ENCODE results near the gene NDUFB3. TPM values are rescaled to one million over a fixed set of nuclear protein-coding genes. Genes with fewer than 3 reads are reported as not detected.
A peak's percentile ranks its signal among the peaks of the same experiment; 100 is the strongest.

NDUFB3 gene
- total and polyA plus RNA-seq, 10 of the 15 experiments (the other 5 are each of a cell fraction or from before 2014, with no cell fraction given), result 115 to 1,059 (median 187) TPM

DNA sequence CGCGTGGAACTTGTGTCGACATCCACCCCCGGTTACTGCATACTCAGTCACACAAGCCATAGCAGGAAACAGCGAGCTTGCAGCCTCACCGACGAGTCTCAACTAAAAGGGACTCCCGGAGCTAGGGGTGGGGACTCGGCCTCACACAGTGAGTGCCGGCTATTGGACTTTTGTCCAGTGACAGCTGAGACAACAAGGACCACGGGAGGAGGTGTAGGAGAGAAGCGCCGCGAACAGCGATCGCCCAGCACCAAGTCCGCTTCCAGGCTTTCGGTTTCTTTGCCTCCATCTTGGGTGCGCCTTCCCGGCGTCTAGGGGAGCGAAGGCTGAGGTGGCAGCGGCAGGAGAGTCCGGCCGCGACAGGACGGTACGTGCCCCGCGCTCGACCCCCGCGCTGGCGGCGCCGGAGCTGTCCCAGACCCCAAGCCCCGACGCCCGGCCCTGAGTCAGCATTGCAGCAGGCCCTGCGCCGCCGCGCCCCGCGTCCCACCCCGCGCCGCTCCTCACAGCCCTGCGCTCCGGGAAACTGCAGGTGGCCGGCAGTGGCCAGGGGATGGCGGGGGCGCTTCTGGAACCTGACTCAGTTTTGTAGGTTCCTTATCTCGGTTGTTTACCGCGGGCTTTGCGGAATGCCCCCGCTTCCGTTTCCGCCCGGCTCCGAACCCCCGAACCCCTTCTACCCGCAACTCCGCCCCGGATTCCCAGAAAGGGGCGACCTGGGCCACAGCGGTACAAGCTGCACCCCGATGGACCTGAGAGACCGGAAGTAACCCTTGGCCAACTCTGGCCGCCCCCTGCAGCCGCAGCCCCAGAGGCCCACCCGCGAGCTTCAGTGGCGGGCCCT, 44.5 kb downstream of the NDUFB3 start, which contains the start of gene CFLAR (continued):
- TF ChIP-seq, protein P1, sequence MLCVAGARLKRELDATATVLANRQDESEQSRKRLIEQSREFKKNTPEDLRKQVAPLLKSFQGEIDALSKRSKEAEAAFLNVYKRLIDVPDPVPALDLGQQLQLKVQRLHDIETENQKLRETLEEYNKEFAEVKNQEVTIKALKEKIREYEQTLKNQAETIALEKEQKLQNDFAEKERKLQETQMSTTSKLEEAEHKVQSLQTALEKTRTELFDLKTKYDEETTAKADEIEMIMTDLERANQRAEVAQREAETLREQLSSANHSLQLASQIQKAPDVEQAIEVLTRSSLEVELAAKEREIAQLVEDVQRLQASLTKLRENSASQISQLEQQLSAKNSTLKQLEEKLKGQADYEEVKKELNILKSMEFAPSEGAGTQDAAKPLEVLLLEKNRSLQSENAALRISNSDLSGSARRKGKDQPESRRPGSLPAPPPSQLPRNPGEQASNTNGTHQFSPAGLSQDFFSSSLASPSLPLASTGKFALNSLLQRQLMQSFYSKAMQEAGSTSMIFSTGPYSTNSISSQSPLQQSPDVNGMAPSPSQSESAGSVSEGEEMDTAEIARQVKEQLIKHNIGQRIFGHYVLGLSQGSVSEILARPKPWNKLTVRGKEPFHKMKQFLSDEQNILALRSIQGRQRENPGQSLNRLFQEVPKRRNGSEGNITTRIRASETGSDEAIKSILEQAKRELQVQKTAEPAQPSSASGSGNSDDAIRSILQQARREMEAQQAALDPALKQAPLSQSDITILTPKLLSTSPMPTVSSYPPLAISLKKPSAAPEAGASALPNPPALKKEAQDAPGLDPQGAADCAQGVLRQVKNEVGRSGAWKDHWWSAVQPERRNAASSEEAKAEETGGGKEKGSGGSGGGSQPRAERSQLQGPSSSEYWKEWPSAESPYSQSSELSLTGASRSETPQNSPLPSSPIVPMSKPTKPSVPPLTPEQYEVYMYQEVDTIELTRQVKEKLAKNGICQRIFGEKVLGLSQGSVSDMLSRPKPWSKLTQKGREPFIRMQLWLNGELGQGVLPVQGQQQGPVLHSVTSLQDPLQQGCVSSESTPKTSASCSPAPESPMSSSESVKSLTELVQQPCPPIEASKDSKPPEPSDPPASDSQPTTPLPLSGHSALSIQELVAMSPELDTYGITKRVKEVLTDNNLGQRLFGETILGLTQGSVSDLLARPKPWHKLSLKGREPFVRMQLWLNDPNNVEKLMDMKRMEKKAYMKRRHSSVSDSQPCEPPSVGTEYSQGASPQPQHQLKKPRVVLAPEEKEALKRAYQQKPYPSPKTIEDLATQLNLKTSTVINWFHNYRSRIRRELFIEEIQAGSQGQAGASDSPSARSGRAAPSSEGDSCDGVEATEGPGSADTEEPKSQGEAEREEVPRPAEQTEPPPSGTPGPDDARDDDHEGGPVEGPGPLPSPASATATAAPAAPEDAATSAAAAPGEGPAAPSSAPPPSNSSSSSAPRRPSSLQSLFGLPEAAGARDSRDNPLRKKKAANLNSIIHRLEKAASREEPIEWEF (IDR thresholded peaks at IDR 0.05; ENCODE audit: insufficient replicate concordance, low read depth, low read length), result no peak
- TF ChIP-seq KAT2A (conservative IDR thresholded peaks at IDR 0.05; ENCODE audit: control insufficient read depth, low read depth, low read length), result no peak
- TF ChIP-seq, protein P2, sequence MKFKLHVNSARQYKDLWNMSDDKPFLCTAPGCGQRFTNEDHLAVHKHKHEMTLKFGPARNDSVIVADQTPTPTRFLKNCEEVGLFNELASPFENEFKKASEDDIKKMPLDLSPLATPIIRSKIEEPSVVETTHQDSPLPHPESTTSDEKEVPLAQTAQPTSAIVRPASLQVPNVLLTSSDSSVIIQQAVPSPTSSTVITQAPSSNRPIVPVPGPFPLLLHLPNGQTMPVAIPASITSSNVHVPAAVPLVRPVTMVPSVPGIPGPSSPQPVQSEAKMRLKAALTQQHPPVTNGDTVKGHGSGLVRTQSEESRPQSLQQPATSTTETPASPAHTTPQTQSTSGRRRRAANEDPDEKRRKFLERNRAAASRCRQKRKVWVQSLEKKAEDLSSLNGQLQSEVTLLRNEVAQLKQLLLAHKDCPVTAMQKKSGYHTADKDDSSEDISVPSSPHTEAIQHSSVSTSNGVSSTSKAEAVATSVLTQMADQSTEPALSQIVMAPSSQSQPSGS (IDR thresholded peaks at IDR 0.05; ENCODE audit: low read length), result no peak
- TF ChIP-seq EGR1 (IDR thresholded peaks at IDR 0.05; ENCODE audit: borderline replicate concordance in 1 of 2, low read depth in 2 of 2, low read length in 2 of 2), result peak in 1 of 2 experiments; percentile 93; a peak in 2 of 3 replicates
- TF ChIP-seq, protein P3, sequence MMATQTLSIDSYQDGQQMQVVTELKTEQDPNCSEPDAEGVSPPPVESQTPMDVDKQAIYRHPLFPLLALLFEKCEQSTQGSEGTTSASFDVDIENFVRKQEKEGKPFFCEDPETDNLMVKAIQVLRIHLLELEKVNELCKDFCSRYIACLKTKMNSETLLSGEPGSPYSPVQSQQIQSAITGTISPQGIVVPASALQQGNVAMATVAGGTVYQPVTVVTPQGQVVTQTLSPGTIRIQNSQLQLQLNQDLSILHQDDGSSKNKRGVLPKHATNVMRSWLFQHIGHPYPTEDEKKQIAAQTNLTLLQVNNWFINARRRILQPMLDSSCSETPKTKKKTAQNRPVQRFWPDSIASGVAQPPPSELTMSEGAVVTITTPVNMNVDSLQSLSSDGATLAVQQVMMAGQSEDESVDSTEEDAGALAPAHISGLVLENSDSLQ (IDR thresholded peaks at IDR 0.05), result no peak
- peak; percentile 20; the same call in 1 of the 2 replicates for TF ChIP-seq SPI1 (IDR thresholded peaks at IDR 0.05; ENCODE audit: borderline replicate concordance, insufficient read depth, low read depth, low read length)
- peak; percentile 65; the same call in 1 of the 2 replicates for TF ChIP-seq CBFB (IDR thresholded peaks at IDR 0.05; ENCODE audit: low read depth)
- no peak for TF ChIP-seq RFX5 (IDR thresholded peaks at IDR 0.05; ENCODE audit: low read depth, low read length)
- no peak for TF ChIP-seq WRNIP1 (IDR thresholded peaks at IDR 0.05; ENCODE audit: borderline replicate concordance, low read depth, low read length)
- TF ChIP-seq GABPA (IDR thresholded peaks at IDR 0.05; ENCODE audit: low read depth), result no peak
- TF ChIP-seq CREM (IDR thresholded peaks at IDR 0.05; ENCODE audit: low read depth), result peak; percentile 21; the same call in 1 of the 2 replicates
- TF ChIP-seq ASH2L (IDR thresholded peaks at IDR 0.05; ENCODE audit: borderline replicate concordance, low read depth), result no peak
- TF ChIP-seq IKZF1 (conservative IDR thresholded peaks at IDR 0.05), result peak; percentile 97
- peak; percentile 62 for TF ChIP-seq MEF2B (IDR thresholded peaks at IDR 0.05; ENCODE audit: partially characterized antibody, poor library complexity, severe bottlenecking)
- peak; percentile 91 for TF ChIP-seq POLR2AphosphoS5 (IDR thresholded peaks at IDR 0.05; ENCODE audit: low read length)
- TF ChIP-seq MYB (IDR thresholded peaks at IDR 0.05; ENCODE audit: borderline replicate concordance, low read depth, low read length), result 0 out of 2 replicates have a peak, but pooled peaks have one; percentile 40
- TF ChIP-seq, protein P4, sequence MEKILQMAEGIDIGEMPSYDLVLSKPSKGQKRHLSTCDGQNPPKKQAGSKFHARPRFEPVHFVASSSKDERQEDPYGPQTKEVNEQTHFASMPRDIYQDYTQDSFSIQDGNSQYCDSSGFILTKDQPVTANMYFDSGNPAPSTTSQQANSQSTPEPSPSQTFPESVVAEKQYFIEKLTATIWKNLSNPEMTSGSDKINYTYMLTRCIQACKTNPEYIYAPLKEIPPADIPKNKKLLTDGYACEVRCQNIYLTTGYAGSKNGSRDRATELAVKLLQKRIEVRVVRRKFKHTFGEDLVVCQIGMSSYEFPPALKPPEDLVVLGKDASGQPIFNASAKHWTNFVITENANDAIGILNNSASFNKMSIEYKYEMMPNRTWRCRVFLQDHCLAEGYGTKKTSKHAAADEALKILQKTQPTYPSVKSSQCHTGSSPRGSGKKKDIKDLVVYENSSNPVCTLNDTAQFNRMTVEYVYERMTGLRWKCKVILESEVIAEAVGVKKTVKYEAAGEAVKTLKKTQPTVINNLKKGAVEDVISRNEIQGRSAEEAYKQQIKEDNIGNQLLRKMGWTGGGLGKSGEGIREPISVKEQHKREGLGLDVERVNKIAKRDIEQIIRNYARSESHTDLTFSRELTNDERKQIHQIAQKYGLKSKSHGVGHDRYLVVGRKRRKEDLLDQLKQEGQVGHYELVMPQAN (conservative IDR thresholded peaks at IDR 0.05), result peak; percentile 88
- peak; percentile 88 for TF ChIP-seq BACH1 (IDR thresholded peaks at IDR 0.05; ENCODE audit: borderline replicate concordance)
- 0 out of 2 replicates have a peak, but pooled peaks have one; percentile 39 for TF ChIP-seq RB1 (IDR thresholded peaks at IDR 0.05; ENCODE audit: borderline replicate concordance)
